Spleen (tissue), 11 donors: ENCODE results near the gene NTSR1. TPM values are rescaled to one million over a fixed set of nuclear protein-coding genes. Genes with fewer than 3 reads are reported as not detected.

Source experiments
- DNase-seq: peaks from one replicate; pipeline ENCODE4 v3.0.0-alpha.2; 2020
- H3K27ac ChIP-seq, 8 donors: fragments of 200-600 bp; sonication (generic) in 7 of 8; 1 replicate in 4 of 8; 2 replicates in 4 of 8; pipeline versions ENCODE4 v1.5.0 to v1.8.0; 2016 to 2021; ENCODE audit warnings: inconsistent platforms in 4 of 8, mild to moderate bottlenecking in 4 of 8, moderate library complexity in 1 of 8
- H3K27me3 ChIP-seq, 7 donors: fragments of 200-600 bp; sonication (generic) in 6 of 7; replicated peaks in 1 of 7; 1 replicate in 4 of 7; 2 replicates in 3 of 7; pipeline versions ENCODE4 v1.5.0 to v1.8.0; 2016 to 2021; ENCODE audit warnings: inconsistent platforms in 3 of 7, mild to moderate bottlenecking in 1 of 7
- H3K36me3 ChIP-seq, 6 donors: fragments of 200-600 bp; sonication (generic) in 5 of 6; 1 replicate in 4 of 6; 2 replicates in 2 of 6; pipeline versions ENCODE4 v1.5.0 to v1.8.0; 2016 to 2021; ENCODE audit warnings: inconsistent platforms in 2 of 6
- H3K4me1 ChIP-seq, 6 donors: fragments of 200-600 bp; sonication (generic) in 5 of 6; 1 replicate in 3 of 6; 2 replicates in 3 of 6; pipeline versions ENCODE4 v1.5.0 to v1.8.0; 2016 to 2021; ENCODE audit warnings: inconsistent platforms in 3 of 6
- H3K4me3 ChIP-seq, 8 donors: fragments of 200-600 bp; sonication (generic) in 7 of 8; 1 replicate in 4 of 8; 2 replicates in 4 of 8; pipeline versions ENCODE4 v1.5.0 to v1.8.0; 2016 to 2021; ENCODE audit warnings: inconsistent platforms in 4 of 8, mild to moderate bottlenecking in 4 of 8, moderate library complexity in 2 of 8
- H3K9me3 ChIP-seq, 8 donors: fragments of 200-600 bp; sonication (generic) in 7 of 8; 1 replicate in 4 of 8; 2 replicates in 4 of 8; pipeline versions ENCODE4 v1.5.0 to v1.8.0; 2016 to 2021; ENCODE audit warnings: inconsistent platforms in 4 of 8
- CTCF ChIP-seq, 11 experiments: fragments of 200-600 bp in 7 of 11; fragments of 450-650 bp in 4 of 11; sonication (generic) in 4 of 11; IDR thresholded peaks in 8 of 11; conservative IDR thresholded peaks in 3 of 11; 1 replicate in 7 of 11; 2 replicates in 4 of 11; pipeline versions ENCODE4 v1.4.0 to v1.8.0; 2016 to 2021; ENCODE audit warnings: antibody characterized with exemption in 11 of 11, inconsistent platforms in 4 of 11, mild to moderate bottlenecking in 1 of 11
- POLR2A ChIP-seq, 3 donors: fragments of 450-650 bp; IDR thresholded peaks; one replicate each; pipeline ENCODE4 v1.5.1; 2017; ENCODE audit warnings: antibody characterized with exemption in 3 of 3, mild to moderate bottlenecking in 1 of 3
- POLR2AphosphoS5 ChIP-seq, 3 donors: sonication (generic); formaldehyde crosslinking; IDR thresholded peaks; one replicate each; pipeline ENCODE4 v1.5.1; 2017; ENCODE audit warnings: antibody characterized with exemption in 3 of 3
- WGBS, 5 donors: extraction: QIAGEN DNeasy Blood & Tissue Kit in 3 of 5; methylation state at CpG; one replicate each; pipeline versions ENCODE4 v1.1.5 to v1.1.7; 2013 to 2018; 5-methylcytosine and 5-hydroxymethylcytosine counted together
- intact Hi-C: fragments of 100-400 bp; cut with DNase I; formaldehyde crosslinking; loops from one replicate; pipeline ENCODE4 v1.15.0; 2023; ENCODE audit warnings: low total_unique reads
- polyA plus RNA-seq, 3 donors: library from polyadenylated mRNA; stranded (reverse); fragments of 200-250 nt; gene quantifications; one replicate each; pipeline ENCODE4 v1.2.1, GENCODE V29; 2013
- total RNA-seq, 7 donors: library from RNA; depleted of rRNA in 3 of 7; stranded (reverse); fragments of >200 nt in 3 of 7; fragmentation: NEBNext Ultra II Directional in 4 of 7; extraction: Animal tissue kit (Norgen Biotek cat#: 25700) in 4 of 7; gene quantifications; one replicate each; pipeline versions ENCODE4 v1.1.0 to v1.2.1, GENCODE V29; 2016 to 2021
- donor health status: healthy with polysubstance abuse.
- donor health status: DM: no; HTN: no; CAD: no; lungs with moderate emphysema.
- donor health status: DM: no; HTN: no; CAD: no.
- donor health status: Bipolar disorder and iron deficiency.
- donor health status: healthy.
- donor health status: DM: no; HTN: no; CAD: no.
- donor health status: DM: yes; HTN: yes; CAD: no.

Gene NTSR1
- total and polyA plus RNA-seq, 10 donors, result 0.14 to 5.7 (median 0.71) TPM

DNA sequence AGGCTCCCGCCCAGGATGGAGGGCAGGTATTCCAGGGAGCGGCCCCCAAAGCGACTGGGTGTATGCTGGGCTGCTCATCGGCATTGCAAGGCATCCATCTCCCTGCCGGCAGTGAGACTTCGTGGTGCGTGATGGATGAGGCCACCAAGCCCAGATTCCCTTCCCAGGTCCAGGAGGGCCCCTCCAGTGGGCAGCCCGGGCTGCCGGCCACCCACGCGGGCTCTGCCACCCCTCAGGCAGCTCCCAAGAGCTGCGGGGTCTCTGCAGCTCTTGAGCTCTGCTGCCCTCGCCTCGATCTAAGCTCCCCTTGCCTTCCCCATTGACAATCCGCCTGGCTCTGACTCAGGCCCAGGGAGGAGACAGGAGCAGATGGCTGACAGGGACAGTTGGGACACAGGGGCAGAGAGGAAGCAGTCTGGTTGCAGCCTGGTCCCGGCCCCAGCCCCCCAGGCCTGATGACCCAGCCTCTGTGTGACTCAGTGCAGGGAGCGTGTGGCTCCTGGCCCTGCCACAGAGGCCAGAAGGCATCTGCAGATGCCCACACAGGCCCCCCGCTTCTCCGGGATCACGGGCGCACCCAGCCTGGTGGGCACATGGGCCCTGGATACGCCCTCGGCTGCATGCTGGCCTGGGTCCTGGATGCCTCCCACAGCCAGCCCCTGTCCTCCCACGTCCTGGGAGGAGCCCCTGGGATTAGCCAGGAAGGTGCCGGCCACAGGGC, 33.3 kb upstream of the NTSR1 start:
- no peak overlapping the region for H3K4me3 ChIP-seq
- peaks cover 0 to 4% (median 0%) of the 10 kb centered on the region in 6 donors for H3K36me3 ChIP-seq
- 61 to 78% (median 70%) methylated on average over 14 to 25 of the region's 25 CpGs for WGBS, 5 donors
- peaks cover 0 to 25% (median 0%) of the 10 kb centered on the region in 7 donors for H3K27me3 ChIP-seq
- DNase-seq, result no peak
- intact Hi-C loops, result no loop called here
- peaks cover 0 to 6% (median 6%) of the 10 kb centered on the region in 8 donors for H3K9me3 ChIP-seq
- TF ChIP-seq CTCF (IDR thresholded peaks at IDR 0.05 in 8 of 11, conservative IDR thresholded peaks at IDR 0.05 in 3 of 11) (no peak), POLR2AphosphoS5 (IDR thresholded peaks at IDR 0.05) (peak in 1 of 3 donors; percentile 47)
- peaks cover 0 to 79% (median 23%) of the 10 kb centered on the region in 6 donors for H3K4me1 ChIP-seq
- peak overlapping the region in 2 of 8 donors; percentile 5 to 9 for H3K27ac ChIP-seq

- peaks cover 0 to 2% (median 0%) of the 10 kb centered on the region in 6 donors for H3K36me3 ChIP-seq
- H3K9me3 ChIP-seq, result peaks cover 0 to 10% (median 7%) of the 10 kb centered on the region in 8 donors
- intact Hi-C loops, result no loop called here
- peak overlapping the region in 2 of 8 donors; percentile 5 to 9 for H3K27ac ChIP-seq
- WGBS, 5 donors, result 71 to 89% (median 86%) methylated on average over 13 to 14 of the region's 14 CpGs
- peaks cover 0 to 25% (median 0%) of the 10 kb centered on the region in 7 donors for H3K27me3 ChIP-seq
- H3K4me1 ChIP-seq, result peaks cover 0 to 79% (median 23%) of the 10 kb centered on the region in 6 donors
- DNase-seq, result no peak
- H3K4me3 ChIP-seq, result no peak overlapping the region
- TF ChIP-seq POLR2AphosphoS5 (IDR thresholded peaks at IDR 0.05) (no peak), CTCF (IDR thresholded peaks at IDR 0.05 in 8 of 11, conservative IDR thresholded peaks at IDR 0.05 in 3 of 11) (no peak), POLR2A (IDR thresholded peaks at IDR 0.05) (no peak)
Measured at GRCh38 chr20:62675877-62676260, 32.8 kb upstream of the NTSR1 start.

DNA sequence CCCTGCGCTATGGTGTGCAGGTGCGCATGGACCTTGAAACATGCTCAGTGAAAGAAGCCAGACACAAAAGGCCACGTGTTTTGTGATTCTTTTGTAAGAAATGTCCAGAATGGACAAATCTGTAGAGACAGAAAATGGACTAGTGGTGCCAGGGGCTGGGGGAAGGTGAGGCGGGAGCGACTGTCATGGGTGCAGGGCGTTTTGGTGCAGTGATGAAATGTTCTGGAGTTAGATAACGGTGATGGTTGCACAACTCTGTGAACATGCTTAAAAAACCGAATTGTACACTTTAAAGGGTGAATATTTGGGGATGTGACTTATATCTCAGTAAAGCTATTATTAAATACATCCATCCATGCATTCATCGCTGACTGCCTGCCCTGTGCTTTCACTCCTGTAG, 31.7 kb upstream of the NTSR1 start:
- H3K36me3 ChIP-seq, result no peaks in the 10 kb centered on the region
- 53 to 85% (median 76%) methylated on average over 9 of the region's 9 CpGs for WGBS, 5 donors
- peaks cover 0 to 28% (median 0%) of the 10 kb centered on the region in 7 donors for H3K27me3 ChIP-seq
- peaks cover 0 to 74% (median 23%) of the 10 kb centered on the region in 6 donors for H3K4me1 ChIP-seq
- DNase-seq, result no peak
- intact Hi-C loops, result no loop called here
- peaks cover 0 to 10% (median 7%) of the 10 kb centered on the region in 8 donors for H3K9me3 ChIP-seq
- peak overlapping the region in 1 of 8 donors; percentile 60 for H3K27ac ChIP-seq
- no peak overlapping the region for H3K4me3 ChIP-seq
- TF ChIP-seq POLR2A (IDR thresholded peaks at IDR 0.05) (no peak), POLR2AphosphoS5 (IDR thresholded peaks at IDR 0.05) (no peak), CTCF (IDR thresholded peaks at IDR 0.05 in 8 of 11, conservative IDR thresholded peaks at IDR 0.05 in 3 of 11) (no peak)

GRCh38 chr20:62677678-62678077, 31.0 kb upstream of the NTSR1 start:
- no peak for DNase-seq
- intact Hi-C loops, result no loop called here
- Histone ChIP-seq H3K36me3 (no peaks in the 10 kb centered on the region), H3K9me3 (peaks cover 0 to 10% (median 7%) of the 10 kb centered on the region in 8 donors), H3K4me3 (no peak overlapping the region), H3K27ac (peak overlapping the region in 3 of 8 donors; percentile 1 to 60 (median 60)), H3K27me3 (peaks cover 0 to 34% (median 2%) of the 10 kb centered on the region in 7 donors), H3K4me1 (peaks cover 0 to 67% (median 23%) of the 10 kb centered on the region in 6 donors)
- TF ChIP-seq POLR2AphosphoS5 (IDR thresholded peaks at IDR 0.05) (no peak), CTCF (IDR thresholded peaks at IDR 0.05 in 8 of 11, conservative IDR thresholded peaks at IDR 0.05 in 3 of 11) (no peak), POLR2A (IDR thresholded peaks at IDR 0.05) (no peak)
- 53 to 71% (median 57%) methylated on average over 9 to 10 of the region's 10 CpGs for WGBS, 5 donors
